Transverse colon (tissue), 4 donors: ENCODE results near the gene NEK1. TPM values are rescaled to one million over a fixed set of nuclear protein-coding genes. Genes with fewer than 3 reads are reported as not detected.
"Not testable (repeated sequence)": the region's sequence is repeated elsewhere in the genome, so short reads cannot be mapped to it uniquely, and the experiment has no call there.

Experiments used
- DNase-seq: peaks from one replicate; pipeline ENCODE4 v3.0.0-alpha.2; 2019
- H3K27ac ChIP-seq, 4 donors: fragments of 200-600 bp; sonication (generic); 2 replicates each; pipeline ENCODE4 v1.5.1; 2016 to 2018; ENCODE audit warnings: inconsistent platforms in 4 of 4
- H3K27me3 ChIP-seq: fragments of 200-600 bp; sonication (generic); 2 replicates; pipeline ENCODE4 v1.5.1; 2017; ENCODE audit warnings: inconsistent platforms
- H3K36me3 ChIP-seq, 4 donors: fragments of 200-600 bp; sonication (generic); 2 replicates each; pipeline ENCODE4 v1.5.1; 2017 to 2019; ENCODE audit warnings: inconsistent platforms in 4 of 4
- H3K4me1 ChIP-seq, 4 donors: fragments of 200-600 bp; sonication (generic); 2 replicates each; pipeline ENCODE4 v1.5.1; 2017 to 2020; ENCODE audit warnings: inconsistent platforms in 4 of 4
- H3K4me3 ChIP-seq, 4 donors: fragments of 200-600 bp; sonication (generic); 1 replicate in 1 of 4; 2 replicates in 3 of 4; pipeline versions ENCODE4 v1.5.1 to v1.6.1; 2017 to 2019; ENCODE audit warnings: inconsistent platforms in 4 of 4
- H3K9me3 ChIP-seq, 2 donors: fragments of 200-600 bp; sonication (generic); 2 replicates each; pipeline ENCODE4 v1.5.1; 2017 to 2019; ENCODE audit warnings: inconsistent platforms in 2 of 2
- EP300 ChIP-seq: sonication (generic); formaldehyde crosslinking; IDR thresholded peaks from one replicate; pipeline ENCODE4 v1.6.1; 2017; ENCODE audit warnings: antibody characterized with exemption, low read depth
- POLR2A ChIP-seq: fragments of 450-650 bp; IDR thresholded peaks from one replicate; pipeline ENCODE4 v1.6.1; 2016; ENCODE audit warnings: antibody characterized with exemption, mild to moderate bottlenecking, moderate library complexity
- POLR2AphosphoS5 ChIP-seq, 3 donors: sonication (generic); formaldehyde crosslinking; IDR thresholded peaks; one replicate each; pipeline ENCODE4 v1.6.1; 2016; ENCODE audit warnings: antibody characterized with exemption in 3 of 3
- WGBS, 2 donors: methylation state at CpG; one replicate each; pipeline ENCODE4 v1.1.5; 2018; ENCODE audit warnings: low coverage in 1 of 2; 5-methylcytosine and 5-hydroxymethylcytosine counted together
- in situ Hi-C, 4 donors: fragments of 200-750 bp; cut with MboI; loops; one replicate each; pipeline versions ENCODE4 v1.15.0 to v1.15.1; 2017; ENCODE audit warnings: low sequenced_read_pairs in 3 of 4, low pct_ligation_motif_present in 1 of 4, low pct_unique_long_range_greater_than_20kb in 1 of 4
- intact Hi-C: fragments of 100-400 bp; cut with DNase I; formaldehyde crosslinking; loops from one replicate; pipeline ENCODE4 v1.15.1; 2023; ENCODE audit warnings: low total_unique reads
- total RNA-seq, 4 donors: library from RNA; depleted of rRNA; stranded (reverse); fragments of >200 nt; gene quantifications; one replicate each; pipeline ENCODE4 v1.1.0, GENCODE V29; 2016
- TF ChIP-seq, protein P1 (sequence below), 5 experiments: fragments of 200-600 bp in 3 of 5; fragments of 450-650 bp in 2 of 5; sonication (generic) in 3 of 5; IDR thresholded peaks; 1 replicate in 2 of 5; 2 replicates in 3 of 5; pipeline ENCODE4 v1.5.1; 2016 to 2017; ENCODE audit warnings: antibody characterized with exemption in 5 of 5, inconsistent platforms in 3 of 5, mild to moderate bottlenecking in 2 of 5, moderate library complexity in 1 of 5

Gene NEK1
- total RNA-seq, 4 donors from 2014 or later: 7.6 to 14.9 (median 10.2) TPM

DNA sequence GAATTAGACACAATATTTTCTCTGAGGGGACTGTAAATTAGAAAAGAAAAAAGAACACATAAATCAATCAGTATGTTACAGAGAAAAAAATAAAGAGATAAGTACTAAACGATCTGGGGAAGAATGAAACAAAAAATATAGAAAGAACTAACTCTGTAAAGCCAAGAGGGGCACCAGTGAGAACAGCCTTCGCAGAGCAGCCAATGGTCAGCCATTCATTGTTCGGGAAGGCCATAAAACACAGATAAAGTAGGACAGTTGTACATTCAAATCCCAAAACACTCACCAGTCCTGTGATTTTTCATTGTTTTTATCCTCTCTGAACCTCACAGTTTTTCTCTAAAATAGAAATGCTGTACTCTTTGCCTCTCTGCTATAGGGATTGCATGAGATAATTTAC, 127.9 kb downstream of the NEK1 start:
- intact Hi-C loops: loop anchor here (10.0 kb wide), 1 partner anchor 560 kb away; no protein-coding TSS in a partner anchor

DNA sequence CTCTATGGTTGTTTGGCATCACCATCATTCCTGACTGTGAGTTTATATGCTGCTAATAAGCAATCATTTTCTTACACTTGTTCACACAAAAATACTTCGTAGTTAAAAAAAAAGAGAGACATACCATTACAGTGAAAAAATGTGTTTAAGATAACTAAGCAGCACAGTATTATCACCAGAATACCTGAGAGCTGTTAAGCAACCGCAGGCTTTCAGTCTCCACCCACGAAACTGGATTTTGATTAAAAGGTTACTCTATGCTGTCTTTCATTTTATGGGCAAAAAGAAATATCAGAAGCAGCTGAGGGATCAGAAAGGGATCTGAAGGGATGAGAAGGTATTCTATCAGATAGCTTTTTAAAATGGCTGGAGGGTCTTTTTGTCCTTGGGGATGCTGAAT, 148.3 kb downstream of the NEK1 start:
- WGBS, 2 donors: 93 to 96% methylated on average over 3 of the region's 3 CpGs
- H3K9me3 ChIP-seq: no peaks in the 10 kb centered on the region
- DNase-seq: no peak
- intact Hi-C loops (no loop called here), in situ Hi-C loops (no loop called here)
- no peaks in the 10 kb centered on the region for H3K4me1 ChIP-seq
- peaks cover 0 to 4% (median 0%) of the 10 kb centered on the region in 4 donors for H3K36me3 ChIP-seq
- no peak overlapping the region for H3K27ac ChIP-seq
- TF ChIP-seq, protein P1, sequence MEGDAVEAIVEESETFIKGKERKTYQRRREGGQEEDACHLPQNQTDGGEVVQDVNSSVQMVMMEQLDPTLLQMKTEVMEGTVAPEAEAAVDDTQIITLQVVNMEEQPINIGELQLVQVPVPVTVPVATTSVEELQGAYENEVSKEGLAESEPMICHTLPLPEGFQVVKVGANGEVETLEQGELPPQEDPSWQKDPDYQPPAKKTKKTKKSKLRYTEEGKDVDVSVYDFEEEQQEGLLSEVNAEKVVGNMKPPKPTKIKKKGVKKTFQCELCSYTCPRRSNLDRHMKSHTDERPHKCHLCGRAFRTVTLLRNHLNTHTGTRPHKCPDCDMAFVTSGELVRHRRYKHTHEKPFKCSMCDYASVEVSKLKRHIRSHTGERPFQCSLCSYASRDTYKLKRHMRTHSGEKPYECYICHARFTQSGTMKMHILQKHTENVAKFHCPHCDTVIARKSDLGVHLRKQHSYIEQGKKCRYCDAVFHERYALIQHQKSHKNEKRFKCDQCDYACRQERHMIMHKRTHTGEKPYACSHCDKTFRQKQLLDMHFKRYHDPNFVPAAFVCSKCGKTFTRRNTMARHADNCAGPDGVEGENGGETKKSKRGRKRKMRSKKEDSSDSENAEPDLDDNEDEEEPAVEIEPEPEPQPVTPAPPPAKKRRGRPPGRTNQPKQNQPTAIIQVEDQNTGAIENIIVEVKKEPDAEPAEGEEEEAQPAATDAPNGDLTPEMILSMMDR (IDR thresholded peaks at IDR 0.05): no peak
- TF ChIP-seq POLR2AphosphoS5 (IDR thresholded peaks at IDR 0.05) (no peak), EP300 (no peak), POLR2A (no peak)
- H3K27me3 ChIP-seq: no peaks in the 10 kb centered on the region
- no peak overlapping the region for H3K4me3 ChIP-seq

More for the DNA sequence above, 127.9 kb downstream of the NEK1 start:
- no peaks in the 10 kb centered on the region for H3K36me3 ChIP-seq
- DNase-seq: no peak
- H3K27ac ChIP-seq: no peak overlapping the region
- H3K27me3 ChIP-seq: no peaks in the 10 kb centered on the region
- 52 to 67% methylated on average over 2 to 3 of the region's 3 CpGs for WGBS, 2 donors
- H3K4me3 ChIP-seq: no peak overlapping the region
- TF ChIP-seq POLR2A: no peak
- no peak for TF ChIP-seq EP300
- TF ChIP-seq, protein P1 (IDR thresholded peaks at IDR 0.05): no peak
- TF ChIP-seq POLR2AphosphoS5 (IDR thresholded peaks at IDR 0.05): no peak
- in situ Hi-C loops: loop anchor here (10.0 to 25.0 kb wide), 7 partner anchors 172 to 972 kb away; partner anchors contain the start of gene CBR4 (in 4 of the 4)
- H3K4me1 ChIP-seq: peaks cover 0 to 6% (median 0%) of the 10 kb centered on the region in 4 donors
- no peaks in the 10 kb centered on the region for H3K9me3 ChIP-seq

DNA sequence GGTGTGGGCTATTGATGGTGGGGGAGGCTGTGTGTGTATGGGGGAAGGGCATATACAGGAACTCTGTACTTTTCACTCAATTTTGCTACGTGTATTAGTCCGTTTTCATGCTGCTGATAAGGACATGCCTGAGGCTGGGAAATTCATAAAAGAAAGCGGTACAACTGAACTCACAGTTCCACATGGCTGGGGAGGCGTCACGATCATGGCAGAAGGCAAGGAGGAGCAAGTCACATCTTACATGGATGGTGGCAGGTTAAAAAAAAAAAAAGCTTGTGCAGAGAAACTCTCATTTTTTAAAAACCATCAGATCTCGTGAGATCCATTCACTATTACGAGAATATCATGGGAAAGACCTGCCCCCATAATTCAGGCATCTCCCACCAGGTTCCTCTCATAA, 152.3 kb downstream of the NEK1 start:
- Histone ChIP-seq H3K9me3 (no peaks in the 10 kb centered on the region), H3K4me1 (no peaks in the 10 kb centered on the region), H3K4me3 (no peak overlapping the region), H3K27ac (no peak overlapping the region), H3K27me3 (no peaks in the 10 kb centered on the region), H3K36me3 (peaks cover 0 to 4% (median 0%) of the 10 kb centered on the region in 4 donors)
- 96 to 100% methylated on average over 6 to 7 of the region's 7 CpGs for WGBS, 2 donors
- in situ Hi-C loops: no loop called here
- no peak for DNase-seq
- no peak for TF ChIP-seq POLR2A
- no peak for TF ChIP-seq POLR2AphosphoS5 (IDR thresholded peaks at IDR 0.05)
- TF ChIP-seq EP300: no peak
- TF ChIP-seq, protein P1 (IDR thresholded peaks at IDR 0.05): no peak
- intact Hi-C loops: no loop called here

DNA sequence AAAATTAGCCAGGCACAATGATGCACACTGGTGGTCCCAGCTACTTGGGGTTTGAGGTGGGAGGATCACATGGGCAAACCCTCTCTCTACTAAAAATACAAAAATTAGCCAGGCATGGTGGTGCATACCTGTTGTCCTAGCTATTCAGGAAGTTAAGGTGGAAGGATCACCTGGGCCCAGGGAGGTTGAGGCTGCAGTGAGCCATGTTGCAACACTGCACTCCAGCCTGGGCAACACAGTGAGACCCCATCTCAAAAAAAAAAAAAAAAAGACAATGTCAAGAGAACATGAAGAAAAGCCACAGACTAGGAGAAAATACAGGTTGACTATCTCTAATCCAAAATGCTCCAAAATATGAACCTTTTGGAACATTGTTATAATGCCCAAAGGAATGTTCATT, 153.8 kb downstream of the NEK1 start:
- Histone ChIP-seq H3K36me3 (peaks cover 0 to 4% (median 0%) of the 10 kb centered on the region in 4 donors), H3K27me3 (no peaks in the 10 kb centered on the region), H3K9me3 (peaks cover 0 to 7% of the 10 kb centered on the region in 2 donors), H3K4me3 (no peak overlapping the region), H3K4me1 (no peaks in the 10 kb centered on the region), H3K27ac (no peak overlapping the region)
- in situ Hi-C loops (no loop called here), intact Hi-C loops (no loop called here)
- no peak for DNase-seq
- TF ChIP-seq POLR2A (no peak), EP300 (no peak), POLR2AphosphoS5 (IDR thresholded peaks at IDR 0.05) (no peak)
- TF ChIP-seq, protein P1 (IDR thresholded peaks at IDR 0.05): no peak

DNA sequence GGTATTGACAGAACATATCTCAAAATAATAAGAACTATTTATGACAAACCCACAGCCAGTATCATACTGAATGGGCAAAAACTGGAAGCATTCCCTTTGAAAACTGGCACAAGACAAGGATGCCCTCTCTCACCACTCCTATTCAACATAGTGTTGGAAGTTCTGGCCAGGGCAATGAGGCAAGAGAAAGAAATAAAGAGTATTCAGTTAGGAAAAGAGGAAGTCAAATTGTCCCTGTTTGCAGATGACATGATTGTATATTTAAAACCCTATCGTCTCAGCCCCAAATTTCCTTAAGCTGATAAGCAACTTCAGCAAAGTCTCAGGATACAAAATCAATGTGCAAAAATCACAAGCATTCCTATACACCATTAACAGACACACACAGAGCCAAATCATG, 159.7 kb downstream of the NEK1 start:
- intact Hi-C loops, in situ Hi-C loops, DNase-seq, H3K36me3 ChIP-seq, H3K4me3 ChIP-seq, H3K27ac ChIP-seq, H3K9me3 ChIP-seq, H3K4me1 ChIP-seq, H3K27me3 ChIP-seq: not testable (repeated sequence)
- WGBS, 2 donors: 73 to 83% methylated on average over 1 of the region's 1 CpG

DNA sequence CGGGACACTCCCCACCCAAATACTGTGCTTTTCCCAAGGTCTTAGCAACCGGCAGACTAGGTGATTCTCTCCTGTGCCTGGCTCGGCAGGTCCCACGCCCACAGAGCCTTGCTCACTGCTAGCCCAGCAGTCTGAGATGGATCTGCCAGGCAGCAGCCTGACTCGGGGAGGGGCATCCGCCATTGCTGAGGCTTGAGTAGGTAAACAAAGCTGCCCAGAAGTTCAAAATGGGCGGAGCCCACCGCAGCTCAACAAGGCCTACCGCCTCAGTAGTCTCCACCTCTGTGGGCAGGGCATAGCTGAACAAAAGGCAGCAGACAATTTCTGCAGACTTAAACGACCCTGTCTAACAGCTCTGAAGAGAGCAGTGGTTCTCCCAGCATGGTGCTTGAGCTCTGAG, 163.4 kb downstream of the NEK1 start:
- H3K27ac ChIP-seq, in situ Hi-C loops, intact Hi-C loops, H3K27me3 ChIP-seq, H3K4me1 ChIP-seq, H3K4me3 ChIP-seq, DNase-seq: not testable (repeated sequence)
- peaks cover 11 to 17% of the 10 kb centered on the region in 2 donors for H3K9me3 ChIP-seq
- H3K36me3 ChIP-seq: peaks cover 0 to 26% (median 0%) of the 10 kb centered on the region in 4 donors
- WGBS, 2 donors: 85% methylated on average over 8 of the region's 10 CpGs; no CpG with 5 or more reads in 1 of the 2 donors
